Esophagus mucosa (tissue), 1 donor: ENCODE data around the gene NUB1. TPM values are rescaled to one million over a fixed set of nuclear protein-coding genes. Genes with fewer than 3 reads are reported as not detected.

Source experiments
- ATAC-seq: fragments of 200-7000 bp; cut with Tn5 transposase; one replicate; pipeline ENCODE4 v1.9.1; 2020
- total RNA-seq: library from RNA; stranded (reverse); gene quantifications from one replicate; pipeline ENCODE4 v1.2.4, GENCODE V29; 2023
- donor health status: DM: yes; HTN: yes; CAD: no.

Gene NUB1
- total RNA-seq, 1 donor from 2014 or later: 19.8 TPM

- ATAC-seq: no peak
Observed at GRCh38 chr7:151405588-151405987, 64.0 kb downstream of the NUB1 start.

GRCh38 chr7:151406051-151406875 is 64.7 kb downstream of the NUB1 start:
- ATAC-seq: no peak

GRCh38 chr7:151406886-151407583 is 65.4 kb downstream of the NUB1 start:
- no peak for ATAC-seq

GRCh38 chr7:151408498-151408838 is 66.9 kb downstream of the NUB1 start:
- no peak for ATAC-seq

GRCh38 chr7:151408839-151409666 is 67.4 kb downstream of the NUB1 start:
- no peak for ATAC-seq

- ATAC-seq: peak; percentile 28
Observed at GRCh38 chr7:151409667-151410404, 68.2 kb downstream of the NUB1 start, which contains the start of gene WDR86. Gene WDR86 (minus strand): TSS chr7:151410038. CDS start chr7:151409589, 449 bp downstream.

- ATAC-seq: peak; percentile 13
Observed at GRCh38 chr7:151410405-151411390, 69.1 kb downstream of the NUB1 start.

GRCh38 chr7:151411551-151411950 is 69.9 kb downstream of the NUB1 start:
- ATAC-seq: no peak

GRCh38 chr7:151412318-151412717 is 70.7 kb downstream of the NUB1 start:
- ATAC-seq: no peak

- ATAC-seq: no peak
Observed at GRCh38 chr7:151413241-151413640, 71.6 kb downstream of the NUB1 start.

- peak; percentile 98 for ATAC-seq
Observed at GRCh38 chr7:151415375-151416105, 73.9 kb downstream of the NUB1 start.

- ATAC-seq: no peak
Observed at GRCh38 chr7:151416112-151416940, 74.7 kb downstream of the NUB1 start.

- no peak for ATAC-seq
Observed at GRCh38 chr7:151416941-151417315, 75.3 kb downstream of the NUB1 start.

- ATAC-seq: no peak
Observed at GRCh38 chr7:151420144-151420543, 78.5 kb downstream of the NUB1 start.

GRCh38 chr7:151422212-151422611 is 80.6 kb downstream of the NUB1 start:
- no peak for ATAC-seq

GRCh38 chr7:151423226-151423625 is 81.6 kb downstream of the NUB1 start:
- ATAC-seq: no peak

GRCh38 chr7:151423936-151424335 is 82.3 kb downstream of the NUB1 start:
- no peak for ATAC-seq

- ATAC-seq: no peak
Observed at GRCh38 chr7:151424799-151425198, 83.2 kb downstream of the NUB1 start.

GRCh38 chr7:151425670-151426440 is 84.2 kb downstream of the NUB1 start:
- peak; percentile 24 for ATAC-seq
